Esophagus muscularis mucosa (tissue), 4 donors: ENCODE measurements around the gene CERCAM. TPM values are rescaled to one million over a fixed set of nuclear protein-coding genes. Genes with fewer than 3 reads are reported as not detected.

Source experiments
- DNase-seq: peaks from one replicate; pipeline ENCODE4 v3.0.0-alpha.2; 2017; ENCODE audit errors: extremely low spot score
- H3K27ac ChIP-seq, 4 donors: fragments of 200-600 bp; sonication (generic); replicated peaks in 1 of 4; 1 replicate in 3 of 4; 2 replicates in 1 of 4; pipeline ENCODE4 v1.5.1; 2016 to 2019; ENCODE audit warnings: mild to moderate bottlenecking in 1 of 4
- H3K27me3 ChIP-seq, 4 donors: fragments of 200-600 bp; sonication (generic); one replicate each; pipeline versions ENCODE4 v1.5.1 to v1.6.0; 2016 to 2019
- H3K36me3 ChIP-seq, 4 donors: fragments of 200-600 bp; sonication (generic); one replicate each; pipeline ENCODE4 v1.5.1; 2016 to 2019
- H3K4me1 ChIP-seq, 4 donors: fragments of 200-600 bp; sonication (generic); one replicate each; pipeline ENCODE4 v1.5.1; 2016 to 2019
- H3K4me3 ChIP-seq, 4 donors: fragments of 200-600 bp; sonication (generic); 1 replicate in 2 of 4; 2 replicates in 2 of 4; pipeline ENCODE4 v1.5.1; 2016 to 2019; ENCODE audit warnings: mild to moderate bottlenecking in 4 of 4, moderate library complexity in 1 of 4
- H3K9me3 ChIP-seq, 4 donors: fragments of 200-600 bp; sonication (generic); 1 replicate in 3 of 4; 2 replicates in 1 of 4; pipeline ENCODE4 v1.5.1; 2016 to 2019
- EP300 ChIP-seq: sonication (generic); formaldehyde crosslinking; IDR thresholded peaks from one replicate; pipeline ENCODE4 v1.6.1; 2017; ENCODE audit warnings: antibody characterized with exemption
- POLR2A ChIP-seq: fragments of 450-650 bp; IDR thresholded peaks from one replicate; pipeline ENCODE4 v1.6.1; 2017; ENCODE audit warnings: antibody characterized with exemption, moderate library complexity, mild to moderate bottlenecking, low read depth
- POLR2AphosphoS5 ChIP-seq, 2 donors: sonication (generic); formaldehyde crosslinking; IDR thresholded peaks; one replicate each; pipeline ENCODE4 v1.6.1; 2017; ENCODE audit warnings: antibody characterized with exemption in 2 of 2
- WGBS: methylation state at CpG from one replicate; pipeline ENCODE4 v1.1.5; 2018; 5-methylcytosine and 5-hydroxymethylcytosine counted together
- intact Hi-C: fragments of 100-400 bp; cut with DNase I; formaldehyde crosslinking; loops from one replicate; pipeline ENCODE4 v1.15.1; 2023
- total RNA-seq, 4 donors: library from RNA; depleted of rRNA; stranded (reverse); fragments of >200 nt; gene quantifications; one replicate each; pipeline versions ENCODE4 v1.1.0 to v1.2.1, GENCODE V29; 2016
- TF ChIP-seq, protein P1 (sequence below), 3 experiments: fragments of 200-600 bp in 2 of 3; fragments of 450-650 bp in 1 of 3; sonication (generic) in 2 of 3; IDR thresholded peaks; one replicate each; pipeline ENCODE4 v1.5.1; 2017 to 2019; ENCODE audit warnings: antibody characterized with exemption in 3 of 3, mild to moderate bottlenecking in 2 of 3, moderate library complexity in 1 of 3

CERCAM gene
- total RNA-seq, 4 donors from 2014 or later = 21.7 to 31.0 (median 27.5) TPM

DNA sequence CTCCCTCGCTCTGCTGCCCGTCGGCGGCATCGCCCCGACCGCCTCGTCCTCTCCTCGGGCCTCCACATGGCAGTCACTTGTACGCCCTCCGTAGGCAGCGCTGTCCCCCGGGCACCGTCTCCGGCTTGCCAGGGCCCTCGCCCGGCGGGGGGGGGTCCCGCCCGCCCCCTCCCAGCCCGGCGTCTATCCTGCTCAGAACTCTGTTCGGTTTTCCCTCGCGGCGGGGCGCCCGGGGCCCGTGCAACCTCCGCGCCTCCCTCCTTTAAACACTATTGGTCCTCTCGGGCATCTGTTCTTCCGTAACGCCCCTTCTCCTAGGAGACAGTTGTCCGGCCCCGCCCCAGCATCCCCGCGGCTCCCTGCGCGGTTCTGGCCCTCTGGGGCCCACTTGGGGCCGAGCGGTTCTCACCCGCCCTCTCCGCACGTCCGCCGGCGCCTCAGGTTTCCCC is 36.0 kb downstream of the CERCAM start:
- intact Hi-C loops = no loop called here
- WGBS = 0% methylated on average over 8 of the region's 48 CpGs
- no peak for DNase-seq
- Histone ChIP-seq H3K9me3 (no peaks in the 10 kb centered on the region), H3K36me3 (peaks cover 18 to 27% (median 19%) of the 10 kb centered on the region in 4 donors), H3K4me3 (peak overlapping the region; percentile 87 to 93 (median 90)), H3K27ac (peak overlapping the region; percentile 84 to 95 (median 92)), H3K27me3 (no peaks in the 10 kb centered on the region), H3K4me1 (peaks cover 14 to 20% (median 17%) of the 10 kb centered on the region in 4 donors)
- no peak for TF ChIP-seq EP300
- TF ChIP-seq POLR2AphosphoS5 (IDR thresholded peaks at IDR 0.05) = peak in 1 of 2 donors; percentile 8

DNA sequence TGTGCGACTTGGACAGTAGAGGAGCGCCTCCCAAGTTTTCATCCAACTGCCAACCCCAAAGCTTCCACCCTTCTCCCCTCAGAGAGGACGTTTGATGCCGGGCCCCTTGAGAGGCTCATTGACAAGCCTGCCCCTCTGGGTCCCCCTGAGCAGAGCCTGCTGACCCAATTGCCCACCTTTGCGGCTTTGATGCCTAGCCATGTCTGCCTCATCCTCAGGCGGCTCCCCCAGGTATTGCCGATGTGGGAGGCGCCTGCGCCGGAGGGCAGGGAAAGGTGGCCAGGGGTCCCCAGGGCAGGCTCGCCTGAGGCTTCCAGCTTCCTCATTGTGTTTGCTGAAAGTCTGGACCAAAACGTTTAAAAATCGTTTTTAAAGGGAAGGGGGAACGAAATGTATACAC is 36.5 kb downstream of the CERCAM start:
- DNase-seq = no peak
- Histone ChIP-seq H3K9me3 (no peaks in the 10 kb centered on the region), H3K4me1 (peaks cover 14 to 20% (median 17%) of the 10 kb centered on the region in 4 donors), H3K36me3 (peaks cover 23 to 32% (median 24%) of the 10 kb centered on the region in 4 donors), H3K4me3 (peak overlapping the region; percentile 87 to 93 (median 90)), H3K27me3 (no peaks in the 10 kb centered on the region), H3K27ac (peak overlapping the region in 3 of 4 donors; percentile 84 to 95 (median 90))
- TF ChIP-seq POLR2AphosphoS5 (IDR thresholded peaks at IDR 0.05) = no peak
- TF ChIP-seq, protein P1, sequence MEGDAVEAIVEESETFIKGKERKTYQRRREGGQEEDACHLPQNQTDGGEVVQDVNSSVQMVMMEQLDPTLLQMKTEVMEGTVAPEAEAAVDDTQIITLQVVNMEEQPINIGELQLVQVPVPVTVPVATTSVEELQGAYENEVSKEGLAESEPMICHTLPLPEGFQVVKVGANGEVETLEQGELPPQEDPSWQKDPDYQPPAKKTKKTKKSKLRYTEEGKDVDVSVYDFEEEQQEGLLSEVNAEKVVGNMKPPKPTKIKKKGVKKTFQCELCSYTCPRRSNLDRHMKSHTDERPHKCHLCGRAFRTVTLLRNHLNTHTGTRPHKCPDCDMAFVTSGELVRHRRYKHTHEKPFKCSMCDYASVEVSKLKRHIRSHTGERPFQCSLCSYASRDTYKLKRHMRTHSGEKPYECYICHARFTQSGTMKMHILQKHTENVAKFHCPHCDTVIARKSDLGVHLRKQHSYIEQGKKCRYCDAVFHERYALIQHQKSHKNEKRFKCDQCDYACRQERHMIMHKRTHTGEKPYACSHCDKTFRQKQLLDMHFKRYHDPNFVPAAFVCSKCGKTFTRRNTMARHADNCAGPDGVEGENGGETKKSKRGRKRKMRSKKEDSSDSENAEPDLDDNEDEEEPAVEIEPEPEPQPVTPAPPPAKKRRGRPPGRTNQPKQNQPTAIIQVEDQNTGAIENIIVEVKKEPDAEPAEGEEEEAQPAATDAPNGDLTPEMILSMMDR (IDR thresholded peaks at IDR 0.05) = no peak
- no peak for TF ChIP-seq EP300
- no peak for TF ChIP-seq POLR2A
- WGBS = 41% methylated on average over 13 of the region's 14 CpGs
- intact Hi-C loops = no loop called here

DNA sequence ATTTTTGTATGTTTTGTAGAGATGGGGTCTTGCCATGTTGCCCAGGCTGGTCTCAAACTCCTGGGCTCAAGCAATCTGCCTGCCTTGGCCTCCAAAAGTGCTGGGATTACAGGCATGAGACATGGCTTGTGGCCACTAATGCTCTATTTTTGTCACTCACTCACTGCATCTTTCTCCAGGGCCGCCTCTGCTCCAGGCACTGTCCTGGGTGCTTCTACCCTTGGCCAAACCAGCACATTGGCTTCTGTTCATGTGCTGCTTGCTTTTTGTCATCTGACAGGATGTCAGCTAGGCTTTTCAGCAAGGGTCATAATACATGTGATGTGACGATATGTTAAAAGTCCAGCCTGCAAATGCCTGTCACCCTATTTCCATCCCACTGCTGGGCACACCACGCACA is 38.4 kb downstream of the CERCAM start:
- TF ChIP-seq POLR2A (no peak), EP300 (no peak), POLR2AphosphoS5 (IDR thresholded peaks at IDR 0.05) (no peak)
- intact Hi-C loops = no loop called here
- Histone ChIP-seq H3K27ac (no peak overlapping the region), H3K27me3 (no peaks in the 10 kb centered on the region), H3K4me1 (peaks cover 14 to 20% (median 17%) of the 10 kb centered on the region in 4 donors), H3K36me3 (peaks cover 38 to 50% (median 41%) of the 10 kb centered on the region in 4 donors), H3K4me3 (no peak overlapping the region), H3K9me3 (no peaks in the 10 kb centered on the region)
- 94% methylated on average over 2 of the region's 3 CpGs for WGBS
- no peak for DNase-seq

DNA sequence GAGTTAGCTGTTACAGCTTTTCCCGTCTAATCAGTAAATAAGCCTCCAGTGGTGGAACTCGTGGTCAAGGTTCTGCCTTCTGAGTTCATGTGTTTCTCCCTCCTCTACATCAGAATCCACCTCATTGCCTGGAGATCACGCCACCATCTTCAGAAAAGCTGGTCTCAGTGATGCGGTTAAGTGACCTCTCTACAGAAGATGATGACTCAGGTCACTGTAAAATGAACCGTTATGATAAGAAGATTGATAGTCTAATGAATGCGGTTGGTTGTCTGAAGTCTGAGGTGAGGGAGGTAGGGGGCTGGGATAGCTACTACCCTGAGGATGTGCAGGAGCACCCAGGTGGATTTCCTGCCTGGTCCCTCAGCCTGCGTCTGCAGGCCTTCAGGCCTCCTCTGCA is 48.4 kb downstream of the CERCAM start:
- no peak overlapping the region for H3K4me3 ChIP-seq
- no peak overlapping the region for H3K27ac ChIP-seq
- no peaks in the 10 kb centered on the region for H3K9me3 ChIP-seq
- 88% methylated on average over 7 of the region's 7 CpGs for WGBS
- no peak for TF ChIP-seq EP300
- no peaks in the 10 kb centered on the region for H3K4me1 ChIP-seq
- H3K36me3 ChIP-seq = peaks cover 19 to 78% (median 43%) of the 10 kb centered on the region in 4 donors
- intact Hi-C loops = no loop called here
- no peaks in the 10 kb centered on the region for H3K27me3 ChIP-seq
- DNase-seq = no peak

DNA sequence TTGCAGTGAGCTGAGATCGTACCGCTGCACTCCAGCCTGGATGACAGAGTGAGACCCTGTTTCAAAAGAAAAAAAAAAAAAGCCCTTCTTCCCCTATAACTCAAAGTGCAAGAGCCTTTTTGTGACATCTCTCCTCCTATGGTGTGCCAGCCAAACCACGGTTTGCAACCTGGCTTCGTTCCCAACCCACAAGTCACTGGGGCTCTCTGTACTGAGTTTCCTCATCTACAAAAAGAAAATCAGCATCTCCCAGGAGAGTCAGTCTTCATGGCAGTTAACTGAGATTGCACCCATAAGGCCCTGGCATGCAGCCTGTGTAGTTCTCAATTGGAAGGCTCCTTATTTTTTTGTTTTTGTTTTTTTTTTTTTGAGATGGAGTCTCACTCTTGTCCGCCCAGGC is 49.9 kb downstream of the CERCAM start:
- intact Hi-C loops = no loop called here
- WGBS = 67% methylated on average over 5 of the region's 5 CpGs

DNA sequence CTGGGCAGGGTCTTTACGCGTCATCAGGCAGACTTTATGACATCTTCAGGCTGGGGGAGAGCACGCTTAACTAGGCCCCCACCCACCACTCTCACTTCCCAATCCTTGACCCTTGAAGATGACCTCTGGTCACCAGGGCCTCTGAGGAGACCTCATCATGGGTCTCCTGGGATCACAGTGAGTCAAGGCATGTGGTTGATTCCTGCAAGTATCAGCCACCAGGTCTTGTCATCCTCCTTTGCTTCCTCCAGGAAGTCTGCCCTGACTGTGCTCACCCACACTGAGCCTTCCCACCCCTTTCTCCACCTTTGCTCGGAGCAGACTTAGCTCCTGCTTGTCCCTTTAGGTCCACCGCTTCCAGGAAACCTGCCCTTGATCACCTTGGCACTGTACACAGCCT is 52.4 kb downstream of the CERCAM start:
- H3K27me3 ChIP-seq = no peaks in the 10 kb centered on the region
- no peak overlapping the region for H3K27ac ChIP-seq
- H3K4me1 ChIP-seq = no peaks in the 10 kb centered on the region
- H3K36me3 ChIP-seq = peaks cover 21 to 86% (median 54%) of the 10 kb centered on the region in 4 donors
- 97% methylated on average over 5 of the region's 5 CpGs for WGBS
- DNase-seq = no peak
- TF ChIP-seq, protein P1 (IDR thresholded peaks at IDR 0.05) = no peak
- TF ChIP-seq POLR2A = no peak
- no peak for TF ChIP-seq POLR2AphosphoS5 (IDR thresholded peaks at IDR 0.05)
- TF ChIP-seq EP300 = no peak
- intact Hi-C loops = no loop called here
- H3K4me3 ChIP-seq = no peak overlapping the region
- H3K9me3 ChIP-seq = no peaks in the 10 kb centered on the region

More for the DNA sequence above, 49.9 kb downstream of the CERCAM start:
- Histone ChIP-seq H3K36me3 (peaks cover 14 to 83% (median 43%) of the 10 kb centered on the region in 4 donors), H3K27me3 (no peaks in the 10 kb centered on the region), H3K9me3 (no peaks in the 10 kb centered on the region), H3K4me3 (no peak overlapping the region), H3K27ac (no peak overlapping the region), H3K4me1 (no peaks in the 10 kb centered on the region)
- DNase-seq = no peak
- TF ChIP-seq, protein P1 (IDR thresholded peaks at IDR 0.05) = no peak
- TF ChIP-seq EP300 = no peak
- no peak for TF ChIP-seq POLR2A
- TF ChIP-seq POLR2AphosphoS5 (IDR thresholded peaks at IDR 0.05) = no peak
